Ovary (tissue), 9 donors: ENCODE data around the gene AGO1. TPM values are rescaled to one million over a fixed set of nuclear protein-coding genes. Genes with fewer than 3 reads are reported as not detected.
A peak's percentile ranks its signal among the peaks of the same experiment; 100 is the strongest.

ENCODE experiments used
- DNase-seq, 5 donors: peaks; one replicate each; pipeline ENCODE4 v3.0.0-alpha.2; 2019 to 2020
- H3K27ac ChIP-seq, 2 donors: fragments of 200-600 bp; one replicate each; pipeline versions ENCODE4 v1.5.1 to v1.8.0; 2019 to 2022
- H3K27me3 ChIP-seq: fragments of 200-600 bp; one replicate; pipeline ENCODE4 v1.8.0; 2022
- H3K36me3 ChIP-seq: fragments of 200-600 bp; sonication (generic); one replicate; pipeline ENCODE4 v1.5.1; 2019
- H3K4me1 ChIP-seq: one replicate; pipeline ENCODE4 v1.8.1; 2013; ENCODE audit warnings: mild to moderate bottlenecking, moderate library complexity; ENCODE audit not compliant: insufficient read depth
- H3K4me3 ChIP-seq: fragments of 200-600 bp; sonication (generic); one replicate; pipeline ENCODE4 v1.5.1; 2017
- H3K9me3 ChIP-seq, 2 donors: fragments of 200-600 bp in 1 of 2; sonication (generic) in 1 of 2; one replicate each; pipeline versions ENCODE4 v1.5.1 to v1.8.1; 2013 to 2019; ENCODE audit warnings: mild to moderate bottlenecking in 1 of 2, moderate library complexity in 1 of 2
- EP300 ChIP-seq: sonication (generic); formaldehyde crosslinking; IDR thresholded peaks from one replicate; pipeline ENCODE4 v1.6.1; 2017; ENCODE audit warnings: antibody characterized with exemption
- POLR2A ChIP-seq: fragments of 450-650 bp; IDR thresholded peaks from one replicate; pipeline ENCODE4 v1.6.1; 2017; ENCODE audit warnings: antibody characterized with exemption, mild to moderate bottlenecking, moderate library complexity
- WGBS, 3 donors: extraction: QIAGEN DNeasy Blood & Tissue Kit in 1 of 3; methylation state at CpG; one replicate each; pipeline versions ENCODE4 v1.1.5 to v1.1.7; 2013 to 2017; 5-methylcytosine and 5-hydroxymethylcytosine counted together
- intact Hi-C, 4 donors: fragments of 100-400 bp; cut with DNase I; formaldehyde crosslinking; loops; one replicate each; pipeline versions ENCODE4 v1.11.0 to v1.15.1; 2022 to 2023
- polyA plus RNA-seq, 2 donors: library from polyadenylated mRNA; stranded (reverse); fragments of 200-250 nt in 1 of 2; fragments of 350-450 nt in 1 of 2; fragmentation: Illumina TruSeq in 1 of 2; extraction: RNeasy Lipid Tissue Mini Kit (QIAGEN cat#74804) in 1 of 2; gene quantifications; one replicate each; pipeline ENCODE4 v1.2.3, GENCODE V29; 2013 to 2014
- total RNA-seq, 7 donors: library from RNA; depleted of rRNA in 2 of 7; stranded (reverse); fragments of >200 nt in 2 of 7; fragmentation: NEBNext Ultra II Directional in 3 of 7; extraction: Animal tissue kit (Norgen Biotek cat#: 25700) in 3 of 7; gene quantifications; one replicate each; pipeline versions ENCODE4 v1.1.0 to v1.2.4, GENCODE V29; 2016 to 2023
- TF ChIP-seq, protein P1 (sequence below), 3 donors: fragments of 450-650 bp in 2 of 3; fragments of 200-600 bp in 1 of 3; IDR thresholded peaks; one replicate each; pipeline versions ENCODE4 v1.5.1 to v1.8.0; 2016 to 2022; ENCODE audit warnings: antibody characterized with exemption in 3 of 3, mild to moderate bottlenecking in 1 of 3
- donor health status: DM: no; HTN: no; CAD: no; lungs with moderate emphysema.
- donor health status: DM: no; HTN: no; CAD: no.
- donor health status: Bipolar disorder and iron deficiency.
- donor health status: DM: yes; HTN: yes; CAD: no.
- donor health status: DM: no; HTN: no; CAD: no.
- donor health status: DM: yes; HTN: yes; CAD: no.

Gene AGO1
- total and polyA plus RNA-seq, 9 donors: 5.1 to 34.0 (median 27.6) TPM

DNA sequence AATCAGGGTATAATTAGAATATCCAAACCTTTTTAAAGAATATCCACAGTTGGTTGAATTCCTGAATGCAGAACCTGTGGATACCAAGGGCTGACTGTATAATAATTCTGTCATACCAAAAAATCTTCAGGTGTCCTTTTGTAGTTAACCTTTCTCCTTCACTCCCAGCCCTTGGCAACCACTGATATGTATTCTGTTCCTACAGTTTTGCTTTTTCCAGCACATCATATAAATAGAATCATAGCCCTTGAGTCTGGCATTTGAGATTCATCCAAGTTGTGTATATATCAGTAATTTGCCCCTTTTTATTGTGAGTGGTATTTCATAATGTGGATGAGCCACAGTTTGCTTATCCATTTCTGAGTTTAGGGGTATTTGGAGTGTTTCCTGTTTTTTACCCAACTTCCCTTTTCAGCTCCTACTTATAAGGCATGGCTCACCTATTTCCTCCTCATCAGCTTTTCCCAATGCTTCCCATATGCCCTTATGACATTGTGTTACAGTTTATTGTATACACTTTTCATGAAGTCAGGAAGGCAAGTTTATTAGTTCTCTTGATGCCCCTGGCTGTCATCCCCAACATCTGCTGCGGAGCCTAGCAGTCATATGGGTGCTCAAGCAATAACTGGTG is 35.0 kb upstream of the AGO1 start:
- intact Hi-C loops: no loop called here
- H3K9me3 ChIP-seq: no peaks in the 10 kb centered on the region
- 94 to 95% (median 95%) methylated on average over 1 of the region's 1 CpG for WGBS, 3 donors
- no peaks in the 10 kb centered on the region for H3K27me3 ChIP-seq
- H3K4me3 ChIP-seq: no peak overlapping the region
- H3K4me1 ChIP-seq: peaks cover 6% of the 10 kb centered on the region
- H3K36me3 ChIP-seq: no peaks in the 10 kb centered on the region
- H3K27ac ChIP-seq: no peak overlapping the region
- TF ChIP-seq EP300 (no peak), POLR2A (no peak)
- TF ChIP-seq, protein P1, sequence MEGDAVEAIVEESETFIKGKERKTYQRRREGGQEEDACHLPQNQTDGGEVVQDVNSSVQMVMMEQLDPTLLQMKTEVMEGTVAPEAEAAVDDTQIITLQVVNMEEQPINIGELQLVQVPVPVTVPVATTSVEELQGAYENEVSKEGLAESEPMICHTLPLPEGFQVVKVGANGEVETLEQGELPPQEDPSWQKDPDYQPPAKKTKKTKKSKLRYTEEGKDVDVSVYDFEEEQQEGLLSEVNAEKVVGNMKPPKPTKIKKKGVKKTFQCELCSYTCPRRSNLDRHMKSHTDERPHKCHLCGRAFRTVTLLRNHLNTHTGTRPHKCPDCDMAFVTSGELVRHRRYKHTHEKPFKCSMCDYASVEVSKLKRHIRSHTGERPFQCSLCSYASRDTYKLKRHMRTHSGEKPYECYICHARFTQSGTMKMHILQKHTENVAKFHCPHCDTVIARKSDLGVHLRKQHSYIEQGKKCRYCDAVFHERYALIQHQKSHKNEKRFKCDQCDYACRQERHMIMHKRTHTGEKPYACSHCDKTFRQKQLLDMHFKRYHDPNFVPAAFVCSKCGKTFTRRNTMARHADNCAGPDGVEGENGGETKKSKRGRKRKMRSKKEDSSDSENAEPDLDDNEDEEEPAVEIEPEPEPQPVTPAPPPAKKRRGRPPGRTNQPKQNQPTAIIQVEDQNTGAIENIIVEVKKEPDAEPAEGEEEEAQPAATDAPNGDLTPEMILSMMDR (IDR thresholded peaks at IDR 0.05): no peak
- no peak for DNase-seq

DNA sequence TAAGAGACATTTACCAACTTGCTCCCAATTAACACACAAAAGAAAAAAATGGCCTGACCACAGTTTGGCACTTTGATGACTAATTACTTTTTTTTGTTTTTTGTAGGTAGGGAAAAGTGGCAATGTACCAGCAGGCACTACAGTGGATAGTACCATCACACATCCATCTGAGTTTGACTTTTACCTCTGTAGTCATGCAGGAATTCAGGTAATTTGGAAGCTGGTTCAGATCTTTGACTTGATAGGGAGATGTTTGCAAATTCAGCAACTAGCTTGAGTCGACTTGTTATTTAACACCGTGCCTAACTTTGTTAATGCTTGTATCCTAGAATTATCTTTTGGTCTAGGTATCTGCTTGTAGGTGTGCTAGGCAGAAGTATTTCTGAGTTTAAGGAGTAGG is 33.0 kb upstream of the AGO1 start:
- TF ChIP-seq, protein P1 (IDR thresholded peaks at IDR 0.05): no peak
- TF ChIP-seq POLR2A (no peak), EP300 (no peak)
- WGBS, 3 donors: 78 to 92% (median 84%) methylated on average over 2 of the region's 2 CpGs
- Histone ChIP-seq H3K36me3 (no peaks in the 10 kb centered on the region), H3K9me3 (no peaks in the 10 kb centered on the region), H3K27ac (no peak overlapping the region), H3K4me1 (peaks cover 6% of the 10 kb centered on the region), H3K4me3 (no peak overlapping the region), H3K27me3 (no peaks in the 10 kb centered on the region)
- no peak for DNase-seq
- intact Hi-C loops: loop anchor here in 1 of 4 donors (5.0 kb wide), 1 partner anchor 1322 kb away; no protein-coding TSS in a partner anchor

DNA sequence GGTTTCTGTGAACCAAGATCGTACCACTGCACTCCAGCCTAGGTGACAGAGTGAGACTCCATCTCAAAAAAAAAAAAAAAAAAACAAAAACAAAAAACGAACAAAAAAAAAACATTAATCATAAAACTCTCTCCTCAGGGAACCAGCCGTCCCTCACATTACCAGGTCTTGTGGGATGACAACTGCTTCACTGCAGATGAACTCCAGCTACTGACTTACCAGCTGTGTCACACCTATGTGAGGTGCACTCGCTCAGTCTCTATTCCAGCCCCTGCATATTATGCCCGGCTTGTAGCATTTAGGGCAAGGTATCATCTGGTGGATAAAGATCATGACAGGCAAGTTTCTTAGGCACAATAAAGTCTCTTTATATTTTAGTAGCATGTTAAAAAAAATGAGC is 32.3 kb upstream of the AGO1 start:
- Histone ChIP-seq H3K4me3 (no peak overlapping the region), H3K9me3 (no peaks in the 10 kb centered on the region), H3K27me3 (no peaks in the 10 kb centered on the region), H3K27ac (no peak overlapping the region), H3K4me1 (peaks cover 6% of the 10 kb centered on the region), H3K36me3 (no peaks in the 10 kb centered on the region)
- TF ChIP-seq EP300 (no peak), POLR2A (no peak)
- WGBS, 3 donors: 49 to 59% (median 54%) methylated on average over 5 of the region's 5 CpGs
- intact Hi-C loops: loop anchor here in 1 of 4 donors (5.0 kb wide), 1 partner anchor 1322 kb away; no protein-coding TSS in a partner anchor
- DNase-seq: no peak

DNA sequence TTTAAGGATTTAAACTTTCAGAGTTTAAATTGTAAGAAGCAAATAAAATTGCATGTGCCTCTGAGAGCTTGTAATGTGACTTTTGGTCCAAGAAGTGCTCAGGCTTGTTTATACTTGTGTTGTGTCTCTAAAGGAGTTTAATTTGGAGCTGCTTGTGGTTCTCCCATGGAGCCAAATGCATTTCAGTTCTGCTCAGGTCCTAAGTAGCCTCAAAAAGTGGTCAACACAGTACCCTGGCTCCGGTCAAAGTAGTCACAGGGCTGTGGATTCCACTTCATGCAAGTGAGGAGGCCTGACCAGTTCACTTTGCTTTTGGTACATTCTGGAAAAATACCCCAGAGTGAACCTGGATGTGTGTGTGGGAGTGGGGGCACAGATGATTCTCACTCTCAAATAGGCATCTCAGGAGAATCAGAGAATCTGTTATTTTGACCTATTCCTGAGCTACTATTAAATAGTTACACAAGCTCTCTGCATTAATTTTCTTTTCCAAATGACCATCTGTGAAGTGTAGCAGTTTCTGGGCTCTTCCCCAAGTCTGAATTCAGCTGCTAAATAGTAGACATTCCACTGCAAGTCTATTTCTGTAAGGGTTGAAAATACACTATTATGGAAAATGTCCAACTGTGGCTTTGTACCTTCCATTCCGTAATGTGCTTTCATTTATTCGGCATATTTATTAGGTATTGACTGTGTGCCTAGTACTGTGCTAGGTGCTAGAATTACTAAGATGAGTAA is 31.7 kb upstream of the AGO1 start:
- WGBS, 3 donors: 7 to 10% (median 8%) methylated on average over 3 of the region's 3 CpGs
- Histone ChIP-seq H3K4me3 (no peak overlapping the region), H3K27me3 (no peaks in the 10 kb centered on the region), H3K27ac (no peak overlapping the region), H3K36me3 (no peaks in the 10 kb centered on the region), H3K9me3 (no peaks in the 10 kb centered on the region), H3K4me1 (peaks cover 6% of the 10 kb centered on the region)
- TF ChIP-seq POLR2A: no peak
- no peak for TF ChIP-seq EP300
- TF ChIP-seq, protein P1 (IDR thresholded peaks at IDR 0.05): no peak
- intact Hi-C loops: loop anchor here in 1 of 4 donors (5.0 kb wide), 1 partner anchor 1321 kb away; no protein-coding TSS in a partner anchor
- peak in 1 of 5 donors; percentile 12 for DNase-seq

DNA sequence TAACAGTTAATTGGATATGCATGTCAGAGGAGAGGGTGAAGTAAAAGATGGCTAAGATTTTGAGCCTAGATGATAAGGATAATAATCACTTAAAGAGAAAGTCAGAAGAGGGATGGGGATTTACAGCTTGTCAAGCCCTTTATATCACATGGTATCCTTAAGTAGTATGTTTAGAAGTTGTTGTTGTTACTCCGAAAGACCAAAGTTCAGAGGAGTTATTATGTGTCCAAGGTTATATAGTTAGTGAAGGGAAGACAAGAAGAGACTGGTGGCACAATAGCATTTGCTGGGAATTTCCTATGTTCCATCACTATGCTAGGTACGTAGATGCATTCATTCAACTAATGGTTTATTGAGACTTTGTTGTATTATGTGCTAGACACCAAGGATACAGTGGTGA is 30.8 kb upstream of the AGO1 start:
- H3K4me3 ChIP-seq: no peak overlapping the region
- H3K27ac ChIP-seq: no peak overlapping the region

More for the DNA sequence above, 30.8 kb upstream of the AGO1 start:
- Histone ChIP-seq H3K4me1 (peaks cover 6% of the 10 kb centered on the region), H3K27me3 (no peaks in the 10 kb centered on the region), H3K36me3 (no peaks in the 10 kb centered on the region), H3K9me3 (no peaks in the 10 kb centered on the region)
- 37 to 40% (median 39%) methylated on average over 2 of the region's 2 CpGs for whole genome bisulfite sequencing, 3 donors
- intact Hi-C loops: loop anchor here in 1 of 4 donors (5.0 kb wide), 1 partner anchor 1320 kb away; no protein-coding TSS in a partner anchor
- DNase-seq: no peak
- TF ChIP-seq POLR2A: no peak
- TF ChIP-seq EP300: no peak
